GM19099 (cell line): ENCODE measurements around the gene CUL2.

Source experiments
- POLR2A ChIP-seq: IDR thresholded peaks from 3 replicates; pipeline ENCODE4 v1.6.1; 2011; ENCODE audit warnings: low read depth; ENCODE audit not compliant: insufficient read length; ENCODE audit errors: extremely low read depth

Gene CUL2

DNA sequence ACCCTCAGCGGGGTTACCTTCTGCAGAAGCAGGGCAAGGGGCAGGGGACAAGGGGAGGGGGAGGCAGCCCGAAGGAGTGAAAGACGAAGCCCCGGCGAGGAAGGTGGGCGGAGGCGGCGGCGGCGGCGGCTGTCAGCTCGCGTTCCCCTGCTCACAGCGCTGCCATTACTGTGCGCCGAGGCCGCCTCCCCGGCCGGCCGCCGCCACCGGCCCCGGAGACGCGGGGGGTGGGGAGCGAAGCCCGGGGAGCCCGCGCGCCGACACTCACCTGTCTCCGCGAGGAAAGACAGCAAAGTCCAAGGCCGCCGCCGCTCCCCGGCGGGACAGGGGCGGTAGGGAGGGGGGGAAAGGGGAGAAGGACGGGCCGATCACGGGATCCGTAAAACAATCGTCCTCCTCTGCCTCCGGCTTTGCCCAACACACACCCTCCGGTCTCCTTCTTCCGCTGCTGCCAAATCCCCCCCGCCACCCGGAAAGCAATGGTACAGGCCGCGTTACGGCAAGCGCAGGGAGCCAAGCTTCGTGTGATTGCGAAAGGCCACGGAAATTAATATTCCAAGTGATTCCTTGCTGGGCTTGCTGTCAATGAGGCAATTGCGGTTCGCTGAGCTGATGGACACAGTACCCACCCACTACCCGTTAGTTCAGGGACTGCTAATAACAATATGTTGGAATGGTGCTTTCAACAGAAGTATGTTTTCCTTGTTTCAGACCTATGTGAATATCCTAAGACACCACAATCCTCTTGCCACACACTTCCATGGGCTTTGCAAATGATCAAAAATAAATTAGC is at the start of gene CUL2:
Gene CUL2 (minus strand): TSS at position 180 of the 793 bp plus-strand sequence. CDS start 19,024 bp downstream, outside the sequence.
- peak; percentile 43 for TF ChIP-seq POLR2A

- TF ChIP-seq POLR2A, result no peak
Measured at GRCh38 chr10:35136263-35136815, 46.2 kb upstream of the CUL2 start.

- TF ChIP-seq POLR2A, result peak; percentile 7
Measured at GRCh38 chr10:35135861-35136260, 45.7 kb upstream of the CUL2 start.

DNA sequence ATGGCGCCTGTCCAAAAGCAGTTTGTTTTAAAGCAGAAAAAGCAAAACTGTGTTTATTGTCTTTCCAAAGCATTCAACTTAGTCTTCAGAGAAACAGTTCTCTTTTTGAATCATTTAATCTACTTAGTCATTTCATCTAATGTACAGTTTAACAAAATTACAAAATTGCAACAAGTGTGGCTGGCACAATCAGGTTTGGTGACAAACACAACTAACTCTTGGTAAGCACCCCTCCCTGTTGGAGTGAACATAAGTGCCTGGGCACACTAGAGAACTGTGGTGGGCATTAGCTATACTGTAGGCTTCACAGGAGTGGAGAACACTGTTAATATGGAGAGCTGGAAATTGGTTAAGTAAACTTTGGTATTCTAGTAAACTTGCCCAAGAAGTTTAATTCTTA is 43.4 kb upstream of the CUL2 start:
- no peak for TF ChIP-seq POLR2A

GRCh38 chr10:35132727-35133126 is 42.6 kb upstream of the CUL2 start:
- no peak for TF ChIP-seq POLR2A

GRCh38 chr10:35130663-35131062 is 40.5 kb upstream of the CUL2 start:
- no peak for TF ChIP-seq POLR2A

DNA sequence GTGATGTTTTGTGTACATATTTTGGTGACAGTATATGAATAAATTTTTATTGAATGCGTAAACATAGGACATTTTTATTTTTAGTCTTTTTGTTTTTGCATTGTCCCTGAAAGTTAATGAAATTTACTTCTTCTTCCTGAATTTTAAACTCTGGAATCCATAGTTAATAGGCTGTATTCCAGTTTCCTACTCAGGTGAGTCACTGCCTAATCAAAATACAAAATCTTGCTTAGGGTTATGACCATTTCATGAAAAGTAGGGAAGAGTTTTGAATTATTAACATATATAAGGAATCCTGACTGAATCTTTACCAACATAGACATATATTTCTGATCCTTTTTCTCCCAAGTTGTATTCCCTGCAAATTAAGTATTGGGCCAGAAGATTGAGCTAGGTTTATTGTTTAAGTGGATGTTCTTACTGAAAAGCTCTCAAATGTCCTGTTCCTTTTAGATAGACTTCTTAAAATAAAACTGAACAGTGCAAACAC is 39.1 kb upstream of the CUL2 start:
- no peak for TF ChIP-seq POLR2A

DNA sequence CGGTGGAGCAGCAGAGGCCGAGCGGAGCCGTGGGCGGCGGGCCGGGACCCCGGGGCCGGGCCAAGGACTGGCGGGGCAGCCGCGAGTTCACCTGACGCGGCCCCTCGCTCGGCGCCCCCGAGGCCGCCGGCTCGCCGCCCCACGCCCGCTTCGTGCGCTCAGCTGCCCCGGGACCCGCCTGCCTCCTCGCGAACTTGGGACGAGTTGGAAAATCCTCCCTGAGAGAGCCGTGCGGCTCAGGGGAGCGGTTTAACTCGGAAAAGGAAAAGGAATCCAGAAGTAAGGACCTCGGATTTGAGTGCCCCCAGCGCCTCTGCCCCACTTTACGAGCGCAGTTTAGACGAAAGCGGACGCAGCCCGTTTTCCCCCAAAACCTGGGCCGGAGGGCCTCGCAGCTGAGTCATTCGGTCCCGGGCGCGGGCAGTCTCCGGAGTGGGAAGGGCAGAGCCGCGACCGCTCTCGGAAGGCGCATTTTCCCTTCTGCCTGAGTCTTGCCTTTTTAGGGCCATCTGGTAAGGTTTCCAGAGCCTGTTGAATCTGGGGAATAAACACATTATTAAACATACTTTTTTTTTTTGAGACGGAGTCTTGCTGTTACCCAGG is 37.2 kb upstream of the CUL2 start:
- no peak for TF ChIP-seq POLR2A

DNA sequence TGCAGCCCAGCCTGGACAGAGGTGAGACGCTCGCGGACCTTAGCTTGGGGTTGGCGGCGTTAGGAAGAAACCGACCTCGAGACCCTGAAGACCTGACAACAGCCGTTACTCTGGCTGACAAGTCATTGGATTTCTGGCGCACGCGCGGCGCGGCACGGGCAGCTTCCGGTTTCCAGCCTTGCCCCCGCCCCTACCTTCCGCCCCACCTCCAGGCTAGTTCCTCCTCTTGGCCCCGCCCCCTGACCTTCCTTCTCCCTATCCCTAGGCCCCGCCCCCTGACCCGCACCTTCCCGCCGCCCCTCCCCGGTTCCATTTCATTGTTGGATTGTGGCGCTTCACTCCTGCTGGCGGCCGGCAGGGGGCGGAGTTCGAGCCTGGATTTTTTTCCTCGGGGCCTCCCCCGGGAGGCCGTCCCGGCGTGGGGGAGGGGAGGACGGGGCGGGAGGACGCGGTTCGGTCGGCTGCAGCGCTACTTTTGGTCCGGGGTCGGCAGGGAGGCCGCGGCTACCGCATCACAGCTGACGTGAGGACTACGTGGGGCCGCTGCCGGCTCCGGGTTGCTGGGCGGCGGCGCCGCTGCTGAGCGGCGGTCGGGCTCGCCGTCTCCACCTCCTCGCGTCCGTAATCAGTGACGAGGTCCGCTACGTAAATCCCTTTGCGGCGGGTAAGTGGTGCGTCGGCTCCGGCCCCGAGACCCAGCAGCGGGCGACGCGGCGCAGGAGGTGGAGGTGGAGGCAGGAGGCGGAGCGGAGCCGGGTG is 36.6 kb upstream of the CUL2 start, which contains the start of gene CREM:
Gene CREM (plus strand): TSS at position 317 of the 759 bp plus-strand sequence. CDS start 10,990 bp downstream, outside the sequence.
- TF ChIP-seq POLR2A, result peak; percentile 99

- no peak for TF ChIP-seq POLR2A
Measured at GRCh38 chr10:35126062-35126529, 36.0 kb upstream of the CUL2 start.

DNA sequence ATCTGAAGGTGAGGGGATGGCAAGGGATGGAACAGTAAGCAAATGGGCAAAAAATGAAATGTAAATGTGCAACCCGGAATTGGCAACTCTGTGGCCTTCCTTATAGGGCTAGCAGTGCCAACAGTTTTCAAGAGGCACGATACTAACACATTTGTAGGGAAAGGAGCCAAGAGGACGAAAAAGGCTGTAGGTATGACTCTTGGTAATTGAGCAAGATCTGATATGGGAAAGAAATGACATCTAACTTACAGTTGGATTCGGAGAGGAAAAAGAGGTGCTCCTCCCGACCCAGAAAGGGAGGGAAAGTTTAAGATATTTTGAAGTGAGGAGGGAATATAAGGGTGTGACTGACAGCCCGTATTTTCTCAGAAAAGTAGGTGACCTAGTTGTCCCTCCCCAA is 34.4 kb upstream of the CUL2 start:
- no peak for TF ChIP-seq POLR2A

DNA sequence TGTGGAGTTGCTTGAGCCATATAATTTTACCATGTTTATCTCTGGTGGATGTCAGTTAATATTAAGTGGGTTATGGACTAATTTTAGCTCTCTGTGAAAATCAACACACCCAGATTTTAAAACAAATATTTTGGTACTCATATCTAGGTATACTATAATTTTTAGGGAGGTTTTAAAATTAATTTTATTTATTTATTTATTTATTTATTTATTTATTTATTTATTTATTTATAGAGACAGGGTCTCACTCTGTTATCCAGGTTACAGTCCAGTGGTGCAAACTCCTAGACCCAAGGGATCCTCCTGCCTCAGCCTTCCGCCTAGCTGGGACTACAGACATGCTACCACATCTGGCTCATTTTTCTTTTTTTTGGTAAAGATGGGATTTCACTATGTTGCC is 29.2 kb upstream of the CUL2 start:
- no peak for TF ChIP-seq POLR2A

DNA sequence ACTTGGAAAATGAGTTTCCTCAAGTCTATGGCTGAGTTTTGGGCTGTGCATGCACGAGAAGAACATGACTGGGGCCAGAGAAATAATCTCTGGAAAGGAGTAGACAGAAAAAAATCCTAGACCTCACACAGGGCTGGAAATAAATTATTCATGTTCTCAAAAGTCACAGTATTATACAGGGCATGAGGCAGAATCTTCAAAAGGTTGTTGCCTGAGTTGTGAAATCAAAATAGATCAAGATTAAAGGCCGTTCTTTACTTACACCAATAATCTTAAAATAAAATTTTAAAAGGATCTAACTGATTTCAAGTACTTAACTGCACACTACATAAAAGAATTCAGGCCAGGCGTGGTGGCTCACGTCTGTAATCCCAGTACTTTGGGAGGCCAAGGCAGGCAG is 22.4 kb upstream of the CUL2 start:
- TF ChIP-seq POLR2A, result no peak

DNA sequence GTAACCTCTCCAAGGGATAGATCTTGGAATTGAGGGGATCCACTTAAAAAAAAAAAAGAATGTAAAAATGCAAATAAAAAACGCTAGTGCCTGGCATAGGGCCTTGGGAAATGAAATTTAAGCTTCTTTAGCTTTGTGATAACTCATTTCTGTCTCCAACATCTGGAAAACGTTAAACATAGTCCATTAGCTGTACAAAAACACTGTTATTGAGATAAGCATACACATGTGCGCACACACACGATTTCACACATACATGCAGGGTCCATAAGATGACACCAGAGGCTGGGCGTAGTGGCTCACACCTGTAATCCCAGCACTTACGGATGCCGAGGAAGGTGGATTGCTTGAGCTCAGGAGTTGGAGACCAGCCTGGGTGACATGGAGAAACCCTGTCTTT is 13.7 kb upstream of the CUL2 start:
- TF ChIP-seq POLR2A, result no peak

DNA sequence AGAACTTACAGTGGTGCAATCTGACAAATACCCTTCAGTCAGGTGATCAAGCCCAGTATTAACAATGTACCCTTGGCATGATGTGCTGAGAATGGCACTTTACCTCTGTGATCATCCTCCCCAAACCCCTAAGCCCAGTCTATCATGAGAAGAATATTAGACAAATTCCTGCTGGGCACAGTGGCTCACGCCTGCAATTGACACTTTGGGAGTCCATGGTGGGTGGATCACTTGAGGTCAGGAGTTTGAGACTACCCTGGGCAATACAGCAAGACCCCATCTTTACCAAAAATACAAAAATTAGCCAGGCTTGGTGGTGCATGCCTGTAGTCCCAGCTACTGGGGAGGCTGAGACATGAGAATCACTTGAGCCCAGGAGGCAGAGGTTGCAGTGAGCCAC is 7.4 kb upstream of the CUL2 start:
- TF ChIP-seq POLR2A, result no peak
